ENCODE data around the gene GMFB.

GMFB gene

DNA sequence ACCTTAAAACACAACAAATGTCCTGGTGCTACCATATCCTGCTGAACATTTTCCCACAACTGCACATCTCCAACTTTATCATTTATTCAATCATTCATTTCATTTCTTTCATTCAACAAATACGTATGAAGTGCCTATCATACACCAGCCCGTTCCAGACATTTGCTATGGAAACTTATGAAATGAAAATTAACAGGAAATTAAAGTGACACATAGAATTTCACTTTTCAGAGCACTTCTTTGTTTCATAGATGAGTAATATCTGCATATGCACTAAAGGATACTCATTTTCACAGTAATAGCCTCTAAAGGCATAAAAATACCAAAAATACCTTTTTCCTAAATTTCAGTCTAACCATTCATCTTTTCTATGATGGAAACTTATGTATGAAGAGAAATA lies 60.3 kb downstream of the GMFB start:
- H3K36me3 ChIP-seq, result peaks cover 53% of the 10 kb centered on the region

DNA sequence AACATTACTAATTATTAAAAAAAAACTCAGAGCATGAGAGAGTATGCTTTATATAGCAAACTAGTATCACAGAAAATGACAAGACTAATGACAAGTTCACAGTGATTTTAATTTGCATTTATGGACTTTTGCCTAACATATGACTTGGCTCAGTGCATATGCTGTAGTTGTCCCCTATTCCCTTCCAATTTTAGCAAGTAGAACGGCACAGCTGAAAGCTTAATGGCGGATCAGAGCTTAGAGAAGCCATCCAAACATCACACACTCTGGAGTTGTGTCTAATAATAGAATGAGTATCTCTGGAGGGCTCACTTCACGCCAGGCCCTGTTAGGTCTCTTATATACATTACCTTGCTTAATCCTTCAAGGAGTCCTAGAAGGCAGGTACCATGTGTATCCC lies 60.9 kb downstream of the GMFB start:
- Histone ChIP-seq H3K27ac (no peak overlapping the region), H3K36me3 (peaks cover 53% of the 10 kb centered on the region), H3K9me3 (ENCODE audit: severe bottlenecking) (no peaks in the 10 kb centered on the region), H3K27me3 (ENCODE audit: insufficient read depth, low read depth, severe bottlenecking) (no peaks in the 10 kb centered on the region), H3K4me3 (ENCODE audit: low read depth, low read length) (no peak overlapping the region)
- TF ChIP-seq, protein P1, sequence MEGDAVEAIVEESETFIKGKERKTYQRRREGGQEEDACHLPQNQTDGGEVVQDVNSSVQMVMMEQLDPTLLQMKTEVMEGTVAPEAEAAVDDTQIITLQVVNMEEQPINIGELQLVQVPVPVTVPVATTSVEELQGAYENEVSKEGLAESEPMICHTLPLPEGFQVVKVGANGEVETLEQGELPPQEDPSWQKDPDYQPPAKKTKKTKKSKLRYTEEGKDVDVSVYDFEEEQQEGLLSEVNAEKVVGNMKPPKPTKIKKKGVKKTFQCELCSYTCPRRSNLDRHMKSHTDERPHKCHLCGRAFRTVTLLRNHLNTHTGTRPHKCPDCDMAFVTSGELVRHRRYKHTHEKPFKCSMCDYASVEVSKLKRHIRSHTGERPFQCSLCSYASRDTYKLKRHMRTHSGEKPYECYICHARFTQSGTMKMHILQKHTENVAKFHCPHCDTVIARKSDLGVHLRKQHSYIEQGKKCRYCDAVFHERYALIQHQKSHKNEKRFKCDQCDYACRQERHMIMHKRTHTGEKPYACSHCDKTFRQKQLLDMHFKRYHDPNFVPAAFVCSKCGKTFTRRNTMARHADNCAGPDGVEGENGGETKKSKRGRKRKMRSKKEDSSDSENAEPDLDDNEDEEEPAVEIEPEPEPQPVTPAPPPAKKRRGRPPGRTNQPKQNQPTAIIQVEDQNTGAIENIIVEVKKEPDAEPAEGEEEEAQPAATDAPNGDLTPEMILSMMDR (IDR thresholded peaks at IDR 0.05; ENCODE audit: low read depth, low read length), result no peak
- DNase-seq, result no peak

More for the DNA sequence above, 60.3 kb downstream of the GMFB start:
- TF ChIP-seq, protein P1 (IDR thresholded peaks at IDR 0.05; ENCODE audit: low read depth, low read length), result no peak
- H3K27ac ChIP-seq, result no peak overlapping the region
- H3K9me3 ChIP-seq (ENCODE audit: severe bottlenecking), result no peaks in the 10 kb centered on the region
- no peak for DNase-seq
- no peak overlapping the region for H3K4me3 ChIP-seq (ENCODE audit: low read depth, low read length)
- H3K27me3 ChIP-seq (ENCODE audit: insufficient read depth, low read depth, severe bottlenecking), result no peaks in the 10 kb centered on the region

DNA sequence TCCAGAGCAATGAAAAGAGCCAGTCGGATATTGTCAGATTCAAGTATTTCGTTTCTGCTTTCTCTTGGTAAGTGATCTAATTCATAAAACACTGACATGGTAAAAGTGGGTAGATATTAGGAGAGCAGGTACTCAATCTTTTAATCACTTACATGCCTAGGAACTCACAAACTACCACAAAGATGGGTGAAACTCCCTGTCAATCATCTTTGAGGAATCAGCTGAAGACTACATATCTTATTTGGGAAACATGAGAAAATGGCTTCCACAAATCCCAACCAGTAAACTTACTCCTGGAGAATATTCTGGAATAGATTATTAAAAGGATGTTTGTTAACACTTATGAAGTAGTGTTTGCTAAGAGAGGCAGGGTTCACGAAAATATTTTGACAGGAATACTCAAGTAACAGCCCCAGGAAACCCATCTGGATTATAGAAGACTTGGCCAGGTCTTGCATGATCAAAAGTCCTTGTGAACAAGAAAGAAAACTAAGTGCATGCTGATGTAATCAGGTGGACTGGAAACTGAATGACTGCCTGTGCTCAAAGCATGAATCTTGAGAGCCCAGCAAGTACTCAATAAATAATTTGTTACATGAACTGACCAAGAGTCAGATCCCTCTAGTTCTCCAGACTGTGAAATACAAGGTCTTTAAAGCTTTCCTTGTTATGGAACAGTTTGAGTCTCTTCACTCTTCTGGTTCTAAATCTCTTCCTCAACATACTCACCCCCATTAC lies 63.1 kb downstream of the GMFB start:
- H3K36me3 ChIP-seq, result peaks cover 46% of the 10 kb centered on the region
- no peak for DNase-seq
- no peak overlapping the region for H3K27ac ChIP-seq

DNA sequence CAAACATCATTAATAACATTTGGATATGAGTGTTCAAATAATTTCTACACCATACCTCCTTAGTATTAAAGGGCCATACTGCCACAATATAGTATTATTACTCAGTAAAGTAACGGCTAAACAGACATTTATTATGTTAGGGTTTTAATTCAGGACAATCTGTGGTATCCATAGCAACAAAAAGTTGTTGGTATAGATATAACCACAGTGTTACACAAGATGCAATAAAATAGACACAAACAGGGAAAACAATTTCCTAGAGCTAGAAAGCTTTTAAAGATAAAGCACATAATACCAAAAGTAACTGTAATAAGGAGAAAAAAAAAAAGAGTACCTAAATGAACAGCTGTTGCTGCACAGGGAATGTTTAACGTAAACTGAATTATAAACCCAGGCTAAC lies 63.7 kb downstream of the GMFB start:
- TF ChIP-seq, protein P1 (IDR thresholded peaks at IDR 0.05; ENCODE audit: low read depth, low read length), result no peak
- no peak for DNase-seq
- Histone ChIP-seq H3K27ac (no peak overlapping the region), H3K36me3 (peaks cover 48% of the 10 kb centered on the region), H3K4me3 (ENCODE audit: low read depth, low read length) (no peak overlapping the region), H3K9me3 (ENCODE audit: severe bottlenecking) (no peaks in the 10 kb centered on the region), H3K27me3 (ENCODE audit: insufficient read depth, low read depth, severe bottlenecking) (no peaks in the 10 kb centered on the region)

More for the DNA sequence above, 63.1 kb downstream of the GMFB start:
- H3K9me3 ChIP-seq (ENCODE audit: severe bottlenecking), result no peaks in the 10 kb centered on the region
- TF ChIP-seq, protein P1 (IDR thresholded peaks at IDR 0.05; ENCODE audit: low read depth, low read length), result no peak
- H3K27me3 ChIP-seq (ENCODE audit: insufficient read depth, low read depth, severe bottlenecking), result no peaks in the 10 kb centered on the region
- H3K4me3 ChIP-seq (ENCODE audit: low read depth, low read length), result no peak overlapping the region
